ENCODE data around the gene UBE2R2. TPM values are rescaled to one million over a fixed set of nuclear protein-coding genes. Genes with fewer than 3 reads are reported as not detected.

The UBE2R2 gene
- polyA plus RNA-seq, 1 donor = 48.9 TPM

- no peaks in the 10 kb centered on the region for H3K9me3 ChIP-seq (ENCODE audit: control insufficient read depth, low read depth, low read length)
- no peak for DNase-seq
- WGBS (ENCODE audit: insufficient coverage, low lambda C conversion rate) = no CpG with 5 or more reads among the region's 1 CpG
- H3K4me3 ChIP-seq (ENCODE audit: low read length) = no peak overlapping the region
- H3K4me1 ChIP-seq (ENCODE audit: control insufficient read depth, insufficient read depth, low read length) = no peaks in the 10 kb centered on the region
- no peaks in the 10 kb centered on the region for H3K36me3 ChIP-seq (ENCODE audit: control insufficient read depth, insufficient read depth, low read length)
- no peaks in the 10 kb centered on the region for H3K27me3 ChIP-seq (ENCODE audit: control insufficient read depth, insufficient read depth, low read length)
- no peak overlapping the region for H3K27ac ChIP-seq (ENCODE audit: low read length)
Measured at GRCh38 chr9:33881635-33882034, 64.7 kb downstream of the UBE2R2 start.

DNA sequence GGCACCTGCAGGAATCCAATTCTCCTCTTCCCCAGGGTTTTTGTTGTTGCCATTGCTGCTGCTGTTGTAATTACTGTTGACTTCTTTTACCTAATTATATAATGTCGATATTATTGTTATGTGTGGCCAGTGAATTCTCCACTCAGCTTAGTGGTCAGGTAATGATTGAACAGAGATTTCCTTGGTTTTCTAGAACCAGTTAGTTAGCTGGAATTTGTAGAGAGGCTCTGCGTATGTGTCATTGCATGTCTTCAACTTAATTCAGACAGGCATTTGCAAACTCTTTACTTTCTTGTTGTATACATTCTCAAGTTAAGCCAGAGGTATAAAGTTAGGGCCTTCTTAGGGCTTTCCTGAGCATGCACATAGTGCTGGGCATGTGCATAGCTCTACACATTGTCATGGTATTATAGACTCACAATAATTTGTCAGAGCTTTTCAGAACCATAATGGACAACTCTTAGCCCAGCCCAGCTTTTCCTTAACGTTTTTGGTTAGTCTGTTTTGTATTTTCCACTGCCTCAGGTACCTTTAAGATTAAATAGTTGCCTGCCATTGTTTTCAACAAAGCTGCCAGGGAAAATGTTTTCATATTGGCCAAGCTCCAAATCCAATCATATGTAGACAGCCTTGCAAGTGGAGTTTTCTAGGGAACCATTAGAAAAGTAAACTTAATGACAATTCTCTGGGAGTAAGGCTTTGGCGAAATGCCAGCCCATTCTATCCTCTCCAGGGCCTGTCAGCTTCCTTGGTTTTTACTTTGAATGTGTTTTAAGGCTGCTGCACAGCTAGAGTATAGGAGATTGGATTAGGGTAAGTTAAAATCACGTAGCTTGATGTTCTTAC, 68.1 kb downstream of the UBE2R2 start:
- Histone ChIP-seq H3K4me3 (ENCODE audit: low read length) (no peak overlapping the region), H3K9me3 (ENCODE audit: control insufficient read depth, low read depth, low read length) (no peaks in the 10 kb centered on the region), H3K27me3 (ENCODE audit: control insufficient read depth, insufficient read depth, low read length) (no peaks in the 10 kb centered on the region), H3K36me3 (ENCODE audit: control insufficient read depth, insufficient read depth, low read length) (peaks cover 13% of the 10 kb centered on the region), H3K27ac (ENCODE audit: low read length) (no peak overlapping the region), H3K4me1 (ENCODE audit: control insufficient read depth, insufficient read depth, low read length) (no peaks in the 10 kb centered on the region)
- WGBS (ENCODE audit: insufficient coverage, low lambda C conversion rate) = 29% methylated on average over 3 of the region's 5 CpGs
- DNase-seq = peak in 1 of 2 donors; percentile 25

GRCh38 chr9:33885948-33886347, 69.0 kb downstream of the UBE2R2 start:
- H3K4me3 ChIP-seq (ENCODE audit: low read length) = no peak overlapping the region
- no peak for DNase-seq
- no peak overlapping the region for H3K27ac ChIP-seq (ENCODE audit: low read length)
- H3K36me3 ChIP-seq (ENCODE audit: control insufficient read depth, insufficient read depth, low read length) = peaks cover 14% of the 10 kb centered on the region
- H3K4me1 ChIP-seq (ENCODE audit: control insufficient read depth, insufficient read depth, low read length) = no peaks in the 10 kb centered on the region
- no peaks in the 10 kb centered on the region for H3K9me3 ChIP-seq (ENCODE audit: control insufficient read depth, low read depth, low read length)
- WGBS (ENCODE audit: insufficient coverage, low lambda C conversion rate) = 83% methylated on average over 2 of the region's 2 CpGs
- H3K27me3 ChIP-seq (ENCODE audit: control insufficient read depth, insufficient read depth, low read length) = no peaks in the 10 kb centered on the region

GRCh38 chr9:33893861-33894260, 76.9 kb downstream of the UBE2R2 start:
- Histone ChIP-seq H3K4me3 (ENCODE audit: low read length) (no peak overlapping the region), H3K36me3 (ENCODE audit: control insufficient read depth, insufficient read depth, low read length) (peaks cover 10% of the 10 kb centered on the region), H3K9me3 (ENCODE audit: control insufficient read depth, low read depth, low read length) (no peaks in the 10 kb centered on the region), H3K27ac (ENCODE audit: low read length) (no peak overlapping the region), H3K4me1 (ENCODE audit: control insufficient read depth, insufficient read depth, low read length) (no peaks in the 10 kb centered on the region), H3K27me3 (ENCODE audit: control insufficient read depth, insufficient read depth, low read length) (no peaks in the 10 kb centered on the region)
- no peak for DNase-seq

GRCh38 chr9:33894316-33894715, 77.4 kb downstream of the UBE2R2 start:
- no peaks in the 10 kb centered on the region for H3K9me3 ChIP-seq (ENCODE audit: control insufficient read depth, low read depth, low read length)
- peaks cover 9% of the 10 kb centered on the region for H3K36me3 ChIP-seq (ENCODE audit: control insufficient read depth, insufficient read depth, low read length)
- no peak overlapping the region for H3K4me3 ChIP-seq (ENCODE audit: low read length)
- H3K27ac ChIP-seq (ENCODE audit: low read length) = no peak overlapping the region
- no peak for DNase-seq
- H3K27me3 ChIP-seq (ENCODE audit: control insufficient read depth, insufficient read depth, low read length) = no peaks in the 10 kb centered on the region
- no peaks in the 10 kb centered on the region for H3K4me1 ChIP-seq (ENCODE audit: control insufficient read depth, insufficient read depth, low read length)

DNA sequence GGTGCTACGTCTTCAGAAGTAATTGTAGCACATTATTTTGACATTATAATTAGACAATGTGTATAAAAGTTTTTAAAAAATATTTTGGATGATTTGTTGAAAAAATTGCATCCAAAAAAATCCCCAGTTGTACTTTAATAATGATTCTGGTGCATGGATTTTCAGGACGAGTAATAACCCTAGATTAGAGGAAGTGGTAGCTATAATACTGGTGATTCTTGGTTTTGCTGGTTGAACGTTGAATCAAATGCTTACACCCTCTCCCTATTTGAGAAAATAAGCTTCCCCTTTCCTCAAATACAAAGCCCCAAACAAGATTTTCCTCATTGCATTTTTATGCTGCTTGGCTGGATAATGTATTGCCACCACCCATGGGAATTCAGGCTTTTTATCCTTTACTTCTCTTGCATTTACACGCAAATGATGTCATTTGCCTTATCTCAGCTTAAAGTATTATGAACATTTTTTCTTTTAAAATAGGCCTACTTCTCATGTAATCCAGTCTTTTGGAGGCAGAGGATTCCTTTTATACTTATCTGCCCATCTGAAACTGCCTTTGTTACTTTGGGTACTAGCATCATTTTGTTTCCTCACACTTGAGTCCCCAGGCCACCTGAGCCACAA, 86.3 kb downstream of the UBE2R2 start:
- Histone ChIP-seq H3K9me3 (ENCODE audit: control insufficient read depth, low read depth, low read length) (no peaks in the 10 kb centered on the region), H3K27me3 (ENCODE audit: control insufficient read depth, insufficient read depth, low read length) (no peaks in the 10 kb centered on the region), H3K4me3 (ENCODE audit: low read length) (no peak overlapping the region), H3K4me1 (ENCODE audit: control insufficient read depth, insufficient read depth, low read length) (no peaks in the 10 kb centered on the region), H3K36me3 (ENCODE audit: control insufficient read depth, insufficient read depth, low read length) (peaks cover 37% of the 10 kb centered on the region), H3K27ac (ENCODE audit: low read length) (no peak overlapping the region)
- 100% methylated on average over 1 of the region's 4 CpGs for WGBS (ENCODE audit: insufficient coverage, low lambda C conversion rate)
- no peak for DNase-seq

DNA sequence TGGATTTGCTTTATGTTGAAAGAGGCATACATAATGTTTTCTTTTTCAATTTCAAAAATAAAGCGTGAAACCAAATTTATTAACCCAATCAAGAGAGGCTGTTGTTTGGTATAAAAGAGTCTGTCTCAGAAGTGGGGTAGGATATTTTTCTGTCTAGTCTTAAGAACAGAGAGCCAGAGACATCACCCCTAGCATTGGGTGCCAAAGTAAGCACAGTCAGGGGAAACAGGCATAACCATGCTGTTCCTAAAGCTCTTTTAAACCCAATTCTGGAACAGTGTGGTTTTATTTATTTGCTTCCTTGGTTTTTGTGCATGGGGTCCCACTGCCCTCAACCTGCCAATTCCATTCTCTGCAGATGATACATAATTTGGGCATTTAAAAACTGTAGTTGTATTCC, 88.2 kb downstream of the UBE2R2 start:
- no peaks in the 10 kb centered on the region for H3K9me3 ChIP-seq (ENCODE audit: control insufficient read depth, low read depth, low read length)
- DNase-seq = no peak
- no peak overlapping the region for H3K27ac ChIP-seq (ENCODE audit: low read length)
- 100% methylated on average over 1 of the region's 1 CpG for WGBS (ENCODE audit: insufficient coverage, low lambda C conversion rate)
- H3K4me1 ChIP-seq (ENCODE audit: control insufficient read depth, insufficient read depth, low read length) = no peaks in the 10 kb centered on the region
- H3K4me3 ChIP-seq (ENCODE audit: low read length) = no peak overlapping the region
- peaks cover 32% of the 10 kb centered on the region for H3K36me3 ChIP-seq (ENCODE audit: control insufficient read depth, insufficient read depth, low read length)
- no peaks in the 10 kb centered on the region for H3K27me3 ChIP-seq (ENCODE audit: control insufficient read depth, insufficient read depth, low read length)

DNA sequence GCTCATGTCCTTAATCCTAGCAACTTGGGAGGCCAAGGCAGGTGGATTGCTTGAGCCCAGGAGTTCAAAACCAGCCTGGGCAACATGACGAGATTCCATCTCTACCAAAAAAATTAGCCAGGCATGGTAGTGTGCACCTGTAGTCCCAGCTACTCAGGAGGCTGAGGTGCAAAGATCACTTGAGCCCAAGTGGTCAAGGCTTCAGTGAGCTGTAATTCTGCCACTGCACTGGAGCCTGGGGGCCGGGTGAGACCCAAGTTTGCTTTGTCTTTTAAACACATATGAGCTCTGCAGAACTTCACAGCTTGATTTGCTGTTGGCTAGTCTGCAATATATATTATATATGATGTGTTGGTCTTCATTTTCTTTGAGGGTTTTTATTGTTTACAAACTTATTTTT, 89.8 kb downstream of the UBE2R2 start:
- DNase-seq = no peak
- Histone ChIP-seq H3K4me1 (ENCODE audit: control insufficient read depth, insufficient read depth, low read length) (no peaks in the 10 kb centered on the region), H3K27ac (ENCODE audit: low read length) (no peak overlapping the region), H3K9me3 (ENCODE audit: control insufficient read depth, low read depth, low read length) (no peaks in the 10 kb centered on the region), H3K27me3 (ENCODE audit: control insufficient read depth, insufficient read depth, low read length) (no peaks in the 10 kb centered on the region), H3K4me3 (ENCODE audit: low read length) (no peak overlapping the region), H3K36me3 (ENCODE audit: control insufficient read depth, insufficient read depth, low read length) (peaks cover 22% of the 10 kb centered on the region)
- WGBS (ENCODE audit: insufficient coverage, low lambda C conversion rate) = no CpG with 5 or more reads among the region's 2 CpGs

DNA sequence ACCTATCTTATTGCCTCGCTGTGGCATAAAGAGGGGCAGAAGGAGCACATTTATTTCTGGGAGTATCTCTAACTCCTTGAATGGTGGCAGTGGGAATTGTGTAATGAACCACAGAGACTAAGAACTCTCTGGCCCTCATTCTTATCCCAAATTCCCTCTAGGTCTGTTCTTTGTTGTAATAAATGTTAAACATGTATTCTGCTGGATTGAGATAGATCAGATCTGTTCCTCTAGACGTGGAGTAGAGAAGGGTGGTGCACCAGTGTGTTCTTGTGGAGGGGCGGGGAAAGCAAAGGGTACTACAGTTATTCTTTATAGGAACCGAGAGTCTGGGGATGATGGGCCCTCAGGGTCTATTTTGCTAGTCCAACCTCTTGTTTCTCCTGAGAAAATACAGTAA, 90.4 kb downstream of the UBE2R2 start:
- DNase-seq = no peak
- Histone ChIP-seq H3K4me3 (ENCODE audit: low read length) (no peak overlapping the region), H3K9me3 (ENCODE audit: control insufficient read depth, low read depth, low read length) (no peaks in the 10 kb centered on the region), H3K27me3 (ENCODE audit: control insufficient read depth, insufficient read depth, low read length) (no peaks in the 10 kb centered on the region), H3K4me1 (ENCODE audit: control insufficient read depth, insufficient read depth, low read length) (no peaks in the 10 kb centered on the region), H3K36me3 (ENCODE audit: control insufficient read depth, insufficient read depth, low read length) (peaks cover 16% of the 10 kb centered on the region), H3K27ac (ENCODE audit: low read length) (no peak overlapping the region)
- WGBS (ENCODE audit: insufficient coverage, low lambda C conversion rate) = 100% methylated on average over 1 of the region's 4 CpGs

DNA sequence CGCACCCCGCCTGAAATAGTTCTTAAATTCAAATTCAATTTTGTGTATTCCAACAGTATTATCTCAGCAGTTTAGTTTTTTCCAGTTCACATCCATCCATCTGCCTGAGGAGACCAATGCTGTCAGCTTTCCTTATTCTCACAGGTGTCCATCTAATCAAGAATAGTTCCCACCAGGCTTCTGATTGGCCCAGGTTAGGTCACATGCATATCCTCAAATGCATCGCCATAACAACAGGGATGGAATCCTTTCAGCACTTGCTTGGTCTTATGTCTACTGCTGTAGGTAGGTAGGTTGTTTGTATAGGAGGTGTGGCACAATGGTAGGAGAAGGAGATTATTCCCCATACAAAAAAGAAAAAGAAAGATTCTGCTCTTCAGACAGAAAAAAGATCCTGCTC, 91.2 kb downstream of the UBE2R2 start:
- no peak overlapping the region for H3K4me3 ChIP-seq (ENCODE audit: low read length)
- H3K4me1 ChIP-seq (ENCODE audit: control insufficient read depth, insufficient read depth, low read length) = no peaks in the 10 kb centered on the region
- no peaks in the 10 kb centered on the region for H3K9me3 ChIP-seq (ENCODE audit: control insufficient read depth, low read depth, low read length)
- no CpG with 5 or more reads among the region's 3 CpGs for WGBS (ENCODE audit: insufficient coverage, low lambda C conversion rate)
- H3K27me3 ChIP-seq (ENCODE audit: control insufficient read depth, insufficient read depth, low read length) = no peaks in the 10 kb centered on the region
- peaks cover 21% of the 10 kb centered on the region for H3K36me3 ChIP-seq (ENCODE audit: control insufficient read depth, insufficient read depth, low read length)
- H3K27ac ChIP-seq (ENCODE audit: low read length) = no peak overlapping the region
- no peak for DNase-seq

GRCh38 chr9:33908749-33909148, 91.8 kb downstream of the UBE2R2 start:
- H3K27ac ChIP-seq (ENCODE audit: low read length) = no peak overlapping the region
- H3K9me3 ChIP-seq (ENCODE audit: control insufficient read depth, low read depth, low read length) = no peaks in the 10 kb centered on the region
- 100% methylated on average over 2 of the region's 4 CpGs for WGBS (ENCODE audit: insufficient coverage, low lambda C conversion rate)
- DNase-seq = no peak
- H3K36me3 ChIP-seq (ENCODE audit: control insufficient read depth, insufficient read depth, low read length) = peaks cover 28% of the 10 kb centered on the region
- no peak overlapping the region for H3K4me3 ChIP-seq (ENCODE audit: low read length)
- H3K4me1 ChIP-seq (ENCODE audit: control insufficient read depth, insufficient read depth, low read length) = no peaks in the 10 kb centered on the region
- no peaks in the 10 kb centered on the region for H3K27me3 ChIP-seq (ENCODE audit: control insufficient read depth, insufficient read depth, low read length)

Measured in large intestine (tissue), 3 donors.